ENCODE measurements around the gene WDFY2.

DNA sequence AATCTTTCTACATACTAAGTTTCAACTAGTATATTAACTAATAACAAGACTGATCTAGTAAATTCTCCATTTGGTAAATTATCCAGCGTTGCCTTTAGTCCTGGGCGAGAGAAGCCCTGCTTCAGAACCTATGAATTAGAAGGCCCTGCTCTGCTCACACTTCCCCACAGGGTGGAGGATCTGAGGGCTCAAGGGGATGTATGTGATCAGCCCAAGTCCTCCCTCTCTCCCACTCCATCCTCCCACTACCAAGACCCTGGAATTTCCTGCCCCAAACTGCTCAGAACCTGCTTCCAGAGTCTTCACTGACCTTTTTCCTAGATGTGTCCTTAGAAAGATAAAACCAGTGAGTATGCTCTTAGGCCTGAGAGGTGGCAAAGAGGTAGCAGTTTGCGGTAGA is 91.6 kb downstream of the WDFY2 start:
- TF ChIP-seq EZH2 (IDR thresholded peaks at IDR 0.05; ENCODE audit: low read depth): no peak
- no peak for TF ChIP-seq CTCF (conservative IDR thresholded peaks at IDR 0.05)

All from PC-9 (cell line).